HG03457 (cell line): ENCODE data around the gene LSMEM2.
"Not testable (repeated sequence)": the region's sequence is repeated elsewhere in the genome, so short reads cannot be mapped to it uniquely, and the experiment has no call there.

ENCODE experiments used
- ATAC-seq: cut with Tn5 transposase; IDR thresholded peaks from one replicate; pipeline ENCODE4 v1.9.1; 2021; ENCODE audit warnings: moderate number of reproducible peaks; ENCODE audit not compliant: unreplicated experiment

LSMEM2 gene

DNA sequence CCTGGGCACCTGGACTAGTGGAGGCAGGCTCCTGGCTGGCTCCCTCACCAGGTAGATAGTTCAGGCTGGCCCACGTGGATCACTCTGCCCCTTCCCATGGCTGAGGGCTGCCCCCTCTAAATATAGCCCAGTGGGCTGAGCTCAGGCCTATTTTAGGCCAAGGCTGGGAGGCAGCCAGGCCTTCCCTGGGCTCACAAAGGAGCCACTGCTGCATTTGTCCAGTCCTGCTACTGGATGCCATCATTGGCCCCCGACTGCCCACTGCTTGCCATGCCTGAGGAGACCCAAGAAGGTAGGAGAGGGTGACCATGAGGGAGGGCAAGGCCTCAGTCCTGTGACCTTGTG, at the start of gene LSMEM2:
Gene LSMEM2, plus strand, starts transcription at position 208 of the 345 bp plus-strand sequence. Its CDS starts 27 bp downstream, at position 235.
- no peak for ATAC-seq

DNA sequence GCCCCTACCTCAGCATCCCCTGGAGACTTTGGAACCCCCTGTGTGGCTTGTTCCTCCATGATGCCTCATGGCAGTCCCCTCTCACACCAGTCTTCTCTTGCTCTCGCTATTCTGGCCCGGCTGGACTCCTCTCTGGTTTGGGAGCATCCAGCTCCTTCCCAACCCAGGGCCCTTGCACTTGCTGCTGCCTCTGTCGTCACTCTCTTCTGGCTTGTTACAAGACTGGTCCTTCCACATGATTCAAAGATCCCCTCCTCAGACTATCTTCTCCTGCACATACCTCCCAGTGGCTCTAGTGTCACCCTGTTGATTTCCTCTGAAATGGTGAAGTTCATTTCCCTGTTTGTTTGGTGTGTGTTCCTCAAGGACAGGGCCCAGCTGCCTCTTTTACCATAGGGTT, 49.4 kb upstream of the LSMEM2 start:
- ATAC-seq: no peak

DNA sequence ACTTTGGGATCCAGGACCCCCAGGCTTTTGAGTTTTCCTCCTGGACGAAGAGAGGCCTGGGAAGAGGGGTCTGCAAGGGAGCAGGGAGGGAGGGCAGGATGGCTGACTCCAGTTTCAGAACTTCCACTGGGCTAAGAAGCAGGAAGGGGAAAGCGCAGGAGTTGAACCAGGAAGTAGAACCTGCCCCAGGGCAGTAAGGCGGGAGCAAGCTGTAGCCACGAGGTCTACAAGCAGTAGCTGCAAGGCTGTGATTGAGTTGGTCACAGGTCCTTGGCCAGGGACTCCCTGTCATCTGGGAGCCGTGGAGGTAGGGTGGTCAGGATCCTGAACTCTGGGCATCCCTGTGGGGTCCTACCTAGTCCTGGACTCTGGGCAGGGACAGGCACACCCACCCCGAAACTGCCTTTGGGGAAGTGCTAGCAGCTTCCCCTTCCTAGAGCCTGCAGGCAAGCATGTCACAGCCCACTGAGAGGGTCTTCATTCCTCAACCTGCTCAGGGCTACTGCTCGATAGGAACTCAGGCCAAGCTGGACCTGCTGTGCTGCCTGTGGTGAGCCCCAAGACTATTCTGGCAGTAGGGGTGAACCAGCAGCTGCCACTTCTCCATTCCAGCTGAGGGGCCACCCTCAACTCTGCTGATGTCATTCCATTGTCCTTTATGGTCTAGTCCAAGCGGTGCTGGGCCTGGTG, 48.6 kb upstream of the LSMEM2 start:
- no peak for ATAC-seq

DNA sequence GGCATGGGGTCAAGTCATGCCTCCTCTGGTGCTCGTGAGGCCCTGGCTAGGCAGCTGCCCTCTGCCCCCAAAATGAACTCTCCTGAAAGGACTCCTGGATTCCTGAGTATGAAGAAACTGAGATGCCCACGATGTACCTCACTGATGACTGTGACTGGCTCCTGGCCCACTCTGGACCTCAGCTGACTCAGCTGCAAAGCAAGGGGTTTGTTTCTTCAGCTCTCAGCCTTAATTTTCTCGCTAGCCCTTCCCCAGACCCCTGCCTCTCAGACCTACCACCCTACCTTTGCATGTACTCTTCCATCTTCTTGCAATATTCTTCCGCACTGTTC, 48.1 kb upstream of the LSMEM2 start:
- no peak for ATAC-seq

DNA sequence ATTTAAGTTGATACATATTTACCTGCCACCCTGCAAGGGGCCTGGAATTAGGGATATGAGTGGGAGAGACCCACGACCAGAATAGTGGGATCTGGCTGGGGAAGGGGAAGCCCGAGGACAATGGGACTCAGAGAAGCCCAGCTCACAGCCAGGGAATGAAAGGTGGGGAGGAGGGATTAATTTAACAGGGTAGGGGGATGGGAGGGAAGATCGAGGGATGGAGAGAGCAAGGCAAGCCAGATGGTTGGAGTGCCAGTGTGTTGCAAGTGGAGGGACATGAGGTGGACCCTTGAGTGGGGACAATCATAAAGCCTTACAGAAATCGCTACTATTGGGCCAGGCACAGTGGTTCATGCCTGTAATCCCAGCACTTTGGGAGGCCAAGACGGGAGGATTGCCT, 47.3 kb upstream of the LSMEM2 start:
- no peak for ATAC-seq

DNA sequence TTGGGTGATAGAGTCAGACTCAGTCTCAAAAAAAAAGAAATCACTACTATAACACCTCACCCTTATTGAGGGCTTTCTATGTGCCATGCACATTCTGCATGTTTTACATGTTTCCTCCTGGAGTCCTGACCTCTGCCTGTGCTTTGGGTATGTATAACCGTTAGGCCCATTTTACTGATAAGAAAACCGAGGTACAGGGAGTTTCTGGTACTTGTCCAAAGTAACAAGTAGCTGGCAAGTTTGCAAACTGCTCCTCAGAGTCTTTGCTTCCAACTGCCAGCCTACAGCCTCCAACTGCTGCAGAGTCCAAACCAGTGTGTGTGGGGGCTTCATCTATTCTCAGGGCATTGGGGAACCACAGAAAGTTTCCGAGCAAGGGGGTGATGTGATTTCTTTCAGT, 46.6 kb upstream of the LSMEM2 start:
- ATAC-seq: no peak

DNA sequence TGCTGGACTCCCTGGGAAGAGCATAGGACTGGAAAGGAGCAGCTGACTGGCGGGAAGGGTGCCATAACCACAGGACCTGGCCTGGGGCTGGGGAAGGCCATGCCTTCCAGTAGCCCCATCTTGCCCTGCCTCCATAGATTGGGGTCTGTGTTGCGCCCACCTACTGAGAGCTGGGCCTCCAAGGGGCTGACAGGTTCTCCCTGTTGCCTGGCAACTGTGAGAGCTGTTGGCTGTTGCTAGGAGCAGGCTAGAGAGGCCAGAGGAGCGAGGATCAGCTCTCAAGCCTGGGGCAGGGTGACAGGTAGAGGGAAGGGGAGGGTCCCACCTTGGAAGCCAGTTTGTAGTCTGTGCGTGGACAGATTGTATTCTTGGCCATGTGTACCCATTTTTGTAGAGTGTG, 45.7 kb upstream of the LSMEM2 start:
- no peak for ATAC-seq

DNA sequence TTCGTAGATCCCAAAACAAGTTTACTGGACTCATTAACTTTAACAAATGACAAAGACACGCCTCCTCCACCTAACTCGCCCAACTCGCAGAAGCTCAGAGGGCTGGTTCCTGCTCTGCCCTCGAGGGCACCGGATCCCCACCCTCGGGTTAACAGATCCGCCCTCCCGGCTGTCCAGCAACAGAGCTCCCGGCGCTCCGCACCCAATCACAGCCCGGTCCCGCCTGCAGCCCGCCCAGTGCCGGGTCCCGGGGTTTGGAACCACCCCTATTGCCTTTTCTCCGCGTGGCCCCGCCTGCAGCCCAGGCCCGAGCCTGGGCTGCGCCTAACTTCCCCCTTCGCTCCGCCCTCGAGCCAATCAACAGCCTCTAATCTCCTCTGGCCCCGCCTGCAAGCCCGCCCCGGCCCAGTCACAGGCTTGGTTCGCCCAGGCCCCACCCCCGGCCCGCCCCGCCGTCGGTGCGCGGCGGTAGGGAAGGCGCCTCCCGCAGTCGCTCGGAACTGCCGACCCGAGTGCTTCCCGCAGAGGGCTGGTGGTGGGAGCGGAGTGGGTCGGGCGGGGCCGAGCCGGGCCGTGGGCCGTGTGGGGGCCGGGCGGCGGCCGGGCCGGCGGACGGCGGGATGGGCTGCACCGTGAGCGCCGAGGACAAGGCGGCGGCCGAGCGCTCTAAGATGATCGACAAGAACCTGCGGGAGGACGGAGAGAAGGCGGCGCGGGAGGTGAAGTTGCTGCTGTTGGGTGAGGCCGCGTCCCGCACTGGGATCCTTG, 43.0 kb upstream of the LSMEM2 start, which contains the start of gene GNAI2:
Gene GNAI2, plus strand, starts transcription at position 489 of the 768 bp plus-strand sequence. Its CDS starts 132 bp downstream, at position 621.
- peak; percentile 84 for ATAC-seq

DNA sequence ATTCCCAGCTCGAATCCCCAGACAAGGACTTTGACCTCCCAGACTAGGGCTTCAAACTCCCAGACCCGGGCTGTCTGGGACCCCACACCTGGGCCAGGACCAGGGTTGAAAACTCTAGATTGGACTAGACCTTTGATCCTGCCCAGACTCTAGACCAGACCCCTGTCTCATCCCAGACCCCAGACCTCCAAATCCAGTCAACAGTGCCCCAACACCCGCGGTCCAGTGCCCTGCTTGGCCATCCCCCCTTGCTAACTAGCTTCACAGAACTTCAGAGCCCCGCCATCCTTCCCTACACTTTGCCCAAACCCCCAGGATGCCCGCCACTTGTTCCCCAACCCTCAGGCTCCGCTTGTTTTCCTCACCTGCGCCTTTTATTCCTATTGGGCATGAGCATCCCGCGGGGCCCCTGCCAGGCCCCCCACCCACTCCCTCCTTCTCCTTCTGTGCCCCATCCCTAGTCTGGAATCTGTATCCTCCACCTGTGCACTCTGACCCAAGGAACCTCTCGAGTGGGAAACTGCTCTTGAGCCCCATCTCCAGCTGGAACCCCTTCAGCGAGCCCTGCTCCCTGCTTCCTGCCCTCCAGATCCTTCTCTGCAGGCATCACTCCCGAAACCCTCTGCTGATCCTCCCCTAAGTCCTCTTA, 42.3 kb upstream of the LSMEM2 start:
- ATAC-seq: no peak

DNA sequence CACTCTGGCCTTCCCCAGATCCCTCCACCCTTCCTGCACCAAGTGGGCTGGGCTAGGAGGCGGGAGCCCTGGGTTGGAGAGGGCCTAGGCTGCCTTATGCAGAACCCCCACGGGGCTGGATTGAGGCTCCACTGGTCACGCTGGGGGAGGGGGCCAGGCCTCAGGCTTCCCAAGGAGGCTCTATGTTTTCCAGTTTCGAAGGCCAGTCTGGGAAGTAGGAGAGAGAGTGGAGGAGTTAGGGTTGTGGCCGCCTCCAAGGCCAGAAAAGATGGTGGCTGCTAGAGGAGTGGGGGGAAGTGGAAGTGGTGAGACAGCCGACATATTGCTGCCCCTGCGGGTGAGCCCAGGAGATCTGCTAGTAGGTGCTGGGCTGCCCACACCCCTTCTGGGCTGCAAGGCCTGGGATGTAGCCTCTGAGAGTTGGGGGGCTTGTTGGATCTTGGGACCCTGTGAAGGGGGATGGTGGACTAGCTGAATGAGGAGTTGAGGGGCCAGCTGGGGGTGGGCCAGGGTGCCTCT, 41.7 kb upstream of the LSMEM2 start:
- no peak for ATAC-seq

DNA sequence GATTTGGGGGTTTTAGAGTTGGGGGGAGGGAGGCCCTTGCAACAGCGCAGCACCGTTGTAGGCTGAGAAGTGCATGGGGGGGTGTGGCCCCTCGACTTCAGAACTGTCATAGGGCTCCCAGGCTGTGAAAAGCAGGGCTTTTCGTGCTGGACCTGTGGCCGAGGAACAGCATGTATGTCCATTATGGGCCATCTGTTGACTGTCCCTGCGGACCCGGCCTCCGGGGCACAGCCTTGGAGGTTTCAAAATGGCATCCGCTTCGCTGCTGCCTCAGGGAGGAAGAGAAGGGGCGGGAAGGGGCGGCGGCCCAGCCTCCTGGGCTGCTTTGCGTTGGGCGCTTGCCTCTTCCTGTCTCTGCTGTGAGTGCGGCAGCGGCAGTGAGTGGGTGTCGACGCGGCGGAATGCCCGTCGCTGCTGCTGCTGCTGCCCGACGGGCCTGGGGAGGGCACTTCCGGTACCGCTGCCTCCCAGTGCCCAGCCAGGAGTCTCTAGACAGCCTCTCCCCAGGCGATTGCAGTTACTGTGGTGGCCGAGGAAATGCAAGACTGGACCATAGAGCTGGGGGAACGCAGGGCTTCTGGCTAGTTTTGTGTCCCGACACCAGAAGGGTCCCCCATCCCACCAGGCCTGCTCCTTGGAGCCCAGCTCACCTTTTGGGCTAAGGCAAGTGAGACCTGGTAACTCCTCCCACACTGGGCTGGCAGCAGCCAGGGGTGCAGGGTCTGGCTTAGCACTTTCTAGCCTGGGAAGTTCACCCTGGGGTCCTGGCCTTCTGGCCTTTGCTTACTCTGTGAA, 40.9 kb upstream of the LSMEM2 start:
- ATAC-seq: no peak

DNA sequence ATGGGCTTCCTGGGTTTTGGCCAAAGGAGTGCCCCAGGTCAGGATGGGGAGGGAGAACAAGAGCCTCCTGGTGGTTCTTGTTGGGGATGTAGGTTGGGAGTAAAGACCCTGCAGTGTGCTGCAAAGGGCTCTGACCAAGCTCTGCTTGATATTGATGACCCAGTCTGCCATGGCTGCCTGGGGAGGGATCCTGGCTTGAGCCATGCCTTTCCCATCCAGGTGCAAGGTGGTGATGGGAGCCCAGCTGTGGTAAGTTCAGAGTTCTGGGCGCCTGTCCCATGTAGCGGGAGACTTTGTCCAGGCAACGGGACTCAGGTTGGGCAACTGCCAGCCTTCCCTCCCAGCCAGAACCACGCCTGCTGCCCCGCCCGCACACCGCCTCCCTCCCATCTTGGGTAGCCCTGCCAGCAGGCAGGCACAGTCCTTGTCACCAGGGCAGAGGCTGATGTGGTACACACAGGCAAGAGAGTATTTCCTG, 40.3 kb upstream of the LSMEM2 start:
- no peak for ATAC-seq

DNA sequence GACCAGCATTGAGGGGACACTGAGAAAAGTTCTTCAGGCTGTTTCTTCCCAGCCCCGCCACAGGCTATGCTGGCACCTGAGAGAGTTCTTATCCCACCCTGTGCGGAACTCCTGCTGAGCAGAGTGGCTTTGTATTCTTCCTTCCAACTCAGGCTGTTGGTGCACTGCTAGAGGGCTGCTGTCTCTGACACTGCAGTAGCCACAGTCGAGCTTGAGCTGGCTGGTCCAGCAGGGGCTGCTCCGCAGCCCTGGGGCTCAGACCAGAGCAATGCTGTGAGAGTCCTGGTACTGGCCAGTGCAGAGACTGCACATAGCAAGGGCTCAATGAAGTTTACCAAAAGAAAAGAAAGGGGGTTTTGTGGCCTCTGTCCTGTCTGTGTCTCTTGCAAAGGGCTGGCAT, 39.2 kb upstream of the LSMEM2 start:
- no peak for ATAC-seq

DNA sequence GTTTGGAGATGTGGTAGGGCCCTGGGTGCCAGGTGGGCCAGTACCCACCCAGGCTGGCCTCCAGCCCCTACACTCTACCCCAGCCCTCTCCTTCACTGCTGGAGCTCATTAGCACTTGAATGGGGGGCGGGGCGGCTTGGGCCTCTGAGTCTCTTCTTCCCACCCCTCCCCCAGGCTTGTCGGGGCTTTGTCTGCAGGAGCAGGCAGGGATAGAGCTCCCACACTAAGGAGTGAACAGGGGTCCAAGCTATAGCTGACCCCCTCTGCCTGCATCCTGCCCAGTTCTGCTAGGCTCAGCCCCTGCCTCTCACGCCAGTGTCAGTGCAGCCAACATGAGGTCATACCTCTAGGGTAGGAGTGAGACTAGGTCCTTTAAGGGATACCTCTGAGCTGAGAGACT, 37.7 kb upstream of the LSMEM2 start:
- no peak for ATAC-seq

DNA sequence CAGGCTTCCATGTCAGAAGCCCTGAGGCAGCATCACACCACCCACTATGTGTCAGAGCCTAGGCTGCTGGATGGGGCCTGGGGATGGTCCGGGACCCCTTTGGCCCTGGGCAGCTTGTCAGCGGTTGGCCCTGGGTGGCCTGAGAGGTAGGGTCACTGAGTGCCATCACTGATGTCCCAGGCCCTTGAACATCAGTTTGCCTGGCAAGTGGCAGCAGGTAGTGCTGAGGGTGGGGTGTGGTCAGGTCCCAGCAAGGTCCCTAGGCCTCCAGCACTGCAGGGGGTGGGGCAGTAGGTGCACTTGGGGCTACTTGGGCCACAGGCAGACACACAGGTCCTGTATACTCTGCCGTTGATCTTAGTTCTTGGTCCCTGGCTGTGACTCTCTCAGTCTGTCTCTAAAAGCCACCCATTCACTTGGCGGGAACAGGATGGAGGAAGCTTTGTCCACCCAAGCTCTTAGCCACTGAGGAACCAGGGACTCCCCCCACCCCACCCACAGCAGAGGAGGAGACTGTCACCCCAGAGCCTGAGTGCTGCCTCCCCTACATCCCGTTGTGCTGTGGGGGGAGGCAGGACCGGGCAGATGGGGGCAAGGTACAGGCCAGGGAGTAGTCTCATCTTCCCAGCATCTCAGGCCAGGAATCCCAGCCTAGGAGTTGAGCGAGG, 37.0 kb upstream of the LSMEM2 start:
- ATAC-seq: no peak

DNA sequence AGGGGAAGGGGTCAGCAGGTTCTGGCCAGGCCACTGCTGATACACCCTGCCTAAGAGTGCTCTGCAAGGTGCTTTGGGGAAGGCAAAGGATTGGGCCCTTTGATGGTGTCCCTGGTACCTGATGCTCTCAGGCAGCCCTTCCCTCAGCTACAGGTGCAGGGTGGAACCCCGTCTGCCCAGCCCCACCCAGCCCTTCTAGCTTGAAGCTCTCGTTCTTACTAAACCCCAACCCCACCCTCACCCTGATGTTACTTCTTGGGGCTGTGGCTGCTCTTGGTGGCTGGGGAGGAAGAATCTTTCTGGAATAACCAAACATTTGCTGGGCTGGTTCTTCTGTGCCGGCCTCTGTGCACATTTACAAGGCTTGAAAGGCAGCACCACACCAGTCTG, 36.5 kb upstream of the LSMEM2 start:
- no peak for ATAC-seq

DNA sequence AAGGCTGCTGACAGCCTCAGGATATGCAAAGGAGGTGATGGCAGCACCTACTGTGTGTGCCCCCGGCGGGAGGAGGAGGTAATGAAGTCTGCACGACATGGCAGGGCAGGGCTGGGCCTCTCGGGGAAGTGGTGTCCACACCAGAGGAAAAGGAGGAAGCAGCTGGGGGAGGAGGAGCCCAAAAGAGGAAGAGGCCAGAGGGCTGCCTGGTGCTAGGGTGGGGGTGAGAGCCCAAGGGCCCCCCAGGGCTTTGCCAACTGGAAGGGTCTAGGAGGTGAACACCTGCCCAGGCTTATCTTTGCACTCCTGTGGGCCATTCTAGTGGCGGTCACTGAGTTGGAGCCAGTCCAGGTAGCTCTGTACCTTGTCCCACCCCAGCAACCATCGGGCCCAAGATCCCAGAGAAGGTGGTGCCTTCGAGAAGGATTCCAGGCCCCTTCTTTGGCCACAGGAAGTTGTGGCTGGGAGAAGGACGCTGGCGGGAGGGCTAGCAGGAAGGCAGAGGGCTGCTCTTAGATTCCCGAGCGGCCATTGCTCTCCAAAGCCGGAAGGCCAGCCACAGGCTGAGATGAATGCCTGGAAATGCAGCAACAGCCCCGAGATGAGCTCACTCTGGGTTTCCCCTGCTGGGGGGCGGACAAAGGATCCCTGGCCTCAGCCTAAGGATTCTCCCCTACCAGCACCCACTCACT, 35.9 kb upstream of the LSMEM2 start:
- no peak for ATAC-seq

DNA sequence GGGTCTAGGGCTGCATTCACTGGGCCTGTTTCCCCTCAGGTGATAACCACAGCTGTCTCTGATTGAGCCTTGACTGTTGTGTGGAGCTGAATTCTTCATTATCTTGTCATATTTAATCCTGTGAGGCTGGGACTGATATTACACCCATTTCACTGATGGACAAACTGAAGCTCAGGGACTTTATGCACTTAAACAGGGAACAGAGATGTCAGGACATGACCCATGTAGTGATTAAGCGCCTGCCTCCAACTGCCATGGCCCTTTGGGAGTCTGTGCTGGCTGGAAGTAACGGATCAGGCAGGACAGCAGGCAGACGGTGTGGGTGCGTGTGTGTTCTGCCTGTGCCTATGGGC, 35.4 kb upstream of the LSMEM2 start:
- no peak for ATAC-seq

DNA sequence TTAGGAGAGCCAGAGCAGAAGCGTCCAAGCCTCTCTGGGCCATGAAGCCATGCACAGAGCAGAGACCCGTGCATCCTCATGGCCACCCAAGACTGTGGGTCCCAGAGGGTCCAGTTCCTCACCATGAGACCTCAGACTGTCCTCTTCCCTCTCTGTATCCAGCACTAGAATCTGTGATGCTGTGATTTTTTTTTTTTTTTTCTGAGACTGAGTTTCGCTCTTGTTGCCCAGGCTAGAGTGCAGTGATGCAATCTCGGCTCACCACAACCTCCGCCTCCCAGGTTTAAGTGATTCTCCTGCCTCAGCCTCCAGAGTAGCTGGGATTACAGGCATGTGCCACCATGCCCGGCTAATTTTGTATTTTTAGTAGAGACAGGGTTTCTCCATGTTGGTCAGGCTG, 34.1 kb upstream of the LSMEM2 start:
- ATAC-seq: not testable (repeated sequence)

DNA sequence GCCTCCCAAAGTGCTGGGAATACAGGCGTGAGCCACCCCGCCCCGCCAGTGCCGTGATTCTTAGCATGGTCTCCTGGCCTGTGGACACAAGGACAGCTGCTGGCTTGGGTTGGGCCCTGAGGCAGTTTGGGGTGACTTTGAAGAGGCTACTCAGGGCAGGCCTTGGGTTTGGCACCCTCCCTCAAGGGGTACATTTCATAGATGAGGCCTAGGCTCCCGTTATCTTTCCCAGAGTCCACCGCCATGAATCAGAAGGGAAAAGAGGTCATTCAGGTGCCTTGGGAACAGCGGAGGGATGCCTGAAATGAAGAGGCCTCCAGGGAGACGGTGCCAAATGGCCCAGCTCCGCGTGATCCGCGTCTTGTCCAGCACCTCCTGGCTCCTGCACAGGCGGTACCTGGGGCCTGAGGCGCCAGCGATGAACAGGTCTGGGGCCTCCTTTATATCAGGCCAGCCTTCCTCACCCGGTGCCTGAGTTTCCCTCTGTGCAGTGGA, 33.6 kb upstream of the LSMEM2 start:
- ATAC-seq: no peak
